HG03571 (cell line): Measurements from ENCODE around the gene MCF2L.

Experiments
- ATAC-seq: cut with Tn5 transposase; IDR thresholded peaks from one replicate; pipeline ENCODE4 v1.9.1; 2021; ENCODE audit not compliant: unreplicated experiment

Gene MCF2L

DNA sequence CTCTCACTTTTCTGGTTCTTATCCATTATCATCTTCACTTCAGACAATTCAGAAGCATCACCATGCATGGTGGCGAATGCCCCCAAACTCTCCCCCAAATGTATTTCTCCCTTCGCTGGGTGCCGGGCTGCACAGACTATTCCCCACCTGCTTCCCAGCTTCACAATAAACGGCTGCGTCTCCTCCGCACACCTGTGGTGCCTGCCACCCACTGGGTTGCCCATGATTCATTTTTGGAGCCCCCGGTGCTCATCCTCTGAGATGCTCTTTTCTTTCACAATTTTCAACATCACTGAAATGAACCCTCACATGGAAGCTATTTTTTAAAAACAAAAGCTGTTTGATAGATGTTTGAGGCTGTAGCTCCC lies 150.8 kb downstream of the MCF2L start:
- no peak for ATAC-seq

DNA sequence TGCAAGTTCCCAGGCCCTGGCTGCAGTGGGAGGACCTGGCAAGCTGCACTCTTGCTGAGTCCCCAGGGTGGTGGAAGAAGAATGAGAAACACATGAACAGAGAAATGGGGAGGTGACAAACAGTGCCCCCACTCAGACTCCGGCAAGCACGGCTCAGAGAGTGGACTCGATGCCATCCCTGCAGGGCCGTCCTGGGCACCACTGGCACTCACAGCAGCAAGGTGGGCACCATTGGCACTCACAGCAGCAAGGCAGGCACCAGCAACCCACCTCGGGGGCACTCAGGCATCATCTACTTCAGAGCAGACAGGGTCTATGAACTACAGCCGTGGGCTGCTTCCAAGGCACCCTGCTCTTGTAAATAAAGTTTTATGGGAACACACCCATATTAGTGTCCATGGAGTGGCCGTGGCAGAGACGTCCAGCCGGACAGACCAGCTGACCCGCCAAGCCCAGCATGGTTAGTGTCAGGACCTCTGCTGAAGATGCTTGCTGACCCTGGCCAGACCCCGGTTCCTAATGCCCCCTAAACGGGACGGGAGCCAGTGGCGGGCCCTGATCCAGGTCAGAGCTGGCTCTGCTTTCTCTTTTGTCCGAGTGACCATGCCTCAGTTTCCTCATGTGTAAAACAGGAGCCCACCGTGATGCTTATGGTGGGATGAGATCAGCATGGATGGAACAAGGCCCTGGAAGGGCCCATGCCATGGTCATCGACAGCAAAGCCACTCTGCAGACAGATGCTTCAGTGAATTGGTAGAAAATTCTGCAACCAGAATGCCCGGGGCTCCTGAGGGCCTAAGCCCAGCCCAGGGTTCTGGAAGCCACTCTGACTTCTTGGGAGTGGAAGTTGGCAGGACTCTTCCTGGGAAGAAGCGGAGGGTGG lies 151.5 kb downstream of the MCF2L start:
- ATAC-seq, result no peak

DNA sequence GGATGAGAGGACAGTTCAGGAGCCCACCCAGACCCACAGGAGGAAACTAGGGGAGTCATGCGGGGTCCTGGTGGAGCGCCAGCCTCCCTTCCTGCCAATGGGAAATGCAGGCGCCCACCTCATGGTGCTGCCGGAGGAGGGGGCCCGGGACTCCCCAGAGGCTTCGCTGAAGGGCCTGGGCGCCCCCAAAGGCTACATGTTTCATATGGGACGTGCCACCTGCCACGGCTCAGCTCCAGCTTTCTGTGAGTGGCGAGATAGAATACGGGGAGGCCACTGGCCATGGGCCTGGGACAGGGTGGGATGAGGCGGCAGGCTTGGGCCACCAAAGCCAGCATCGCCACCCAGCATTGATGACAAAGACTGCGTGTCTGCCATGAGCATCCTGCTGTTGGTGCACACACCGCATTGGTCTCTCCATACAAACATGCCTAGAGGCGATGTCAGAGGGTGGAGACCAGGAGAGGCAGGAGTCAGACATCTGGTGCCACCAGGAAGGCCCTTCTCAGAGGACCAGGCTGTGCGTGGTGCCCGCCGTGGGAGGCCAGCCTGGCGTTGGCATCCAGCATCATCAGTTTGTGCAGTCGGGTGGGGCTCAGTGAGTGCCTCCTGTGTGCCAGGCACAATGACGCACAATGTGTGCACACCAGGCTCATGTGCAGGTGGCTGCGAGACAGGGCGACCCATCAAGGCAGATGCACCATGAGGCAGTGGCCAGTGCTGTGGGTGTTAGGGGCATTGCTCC lies 152.3 kb downstream of the MCF2L start:
- ATAC-seq, result no peak

DNA sequence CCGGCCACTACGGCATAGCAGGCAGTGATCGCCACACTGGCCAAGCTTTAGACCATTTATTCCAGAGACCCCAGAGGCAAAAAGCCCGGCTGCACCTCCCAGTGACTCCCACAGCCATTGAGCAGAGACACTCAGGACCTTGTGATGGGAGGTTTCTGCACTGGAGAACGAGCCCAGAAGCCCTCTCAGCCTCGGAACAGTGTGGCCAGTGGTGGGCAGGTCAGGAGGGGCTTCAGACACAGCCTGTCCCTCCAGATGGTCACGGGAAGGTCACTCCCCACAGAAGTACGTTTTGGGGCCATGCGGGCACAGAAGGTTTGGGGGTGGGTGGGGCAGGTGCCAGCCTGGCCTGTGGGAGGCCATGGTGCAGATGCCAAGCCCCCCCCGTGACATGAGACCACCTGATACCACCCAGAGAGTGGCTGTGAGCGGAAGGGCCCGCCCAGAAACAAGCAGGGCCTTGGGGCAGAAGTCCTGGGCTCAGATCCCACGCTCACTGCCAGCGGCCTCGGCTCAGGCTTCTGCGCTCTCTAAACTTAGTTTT lies 153.0 kb downstream of the MCF2L start:
- no peak for ATAC-seq

DNA sequence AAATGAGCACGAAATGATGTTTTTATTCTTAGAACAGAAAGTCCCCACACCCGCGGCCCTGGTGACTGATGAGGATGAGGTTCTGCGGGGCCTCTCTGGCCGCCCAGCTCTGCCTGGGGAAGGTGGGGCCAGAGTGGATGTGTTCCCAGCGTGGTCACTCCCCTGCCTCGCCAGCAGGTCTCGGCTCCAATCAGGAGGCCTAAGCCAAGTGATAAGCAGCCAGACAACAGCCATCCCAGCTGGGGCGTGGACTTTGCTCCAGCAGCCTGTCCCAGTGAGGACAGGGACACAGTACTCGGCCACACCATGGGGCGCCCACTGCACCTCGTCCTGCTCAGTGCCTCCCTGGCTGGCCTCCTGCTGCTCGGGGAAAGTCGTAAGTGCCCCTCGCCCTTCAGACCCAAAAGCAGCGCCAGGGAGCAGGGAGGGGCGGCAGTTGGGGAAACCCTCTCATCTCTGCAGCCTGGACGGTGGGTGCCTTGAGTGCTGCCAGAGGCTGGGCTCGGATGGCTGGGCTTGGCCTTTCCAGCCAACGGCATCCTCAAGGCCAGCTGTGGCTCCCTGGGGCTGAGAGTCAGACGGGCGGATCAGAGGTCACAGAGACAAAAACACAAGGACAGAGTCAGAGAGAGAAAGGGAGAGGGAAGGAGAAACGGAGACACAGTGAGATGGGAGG lies 153.7 kb downstream of the MCF2L start, which contains the start of gene F10:
TSS of gene F10 (plus strand) at position 250 of the 676 bp plus-strand sequence. CDS start at position 307, 57 bp downstream.
- ATAC-seq, result no peak

DNA sequence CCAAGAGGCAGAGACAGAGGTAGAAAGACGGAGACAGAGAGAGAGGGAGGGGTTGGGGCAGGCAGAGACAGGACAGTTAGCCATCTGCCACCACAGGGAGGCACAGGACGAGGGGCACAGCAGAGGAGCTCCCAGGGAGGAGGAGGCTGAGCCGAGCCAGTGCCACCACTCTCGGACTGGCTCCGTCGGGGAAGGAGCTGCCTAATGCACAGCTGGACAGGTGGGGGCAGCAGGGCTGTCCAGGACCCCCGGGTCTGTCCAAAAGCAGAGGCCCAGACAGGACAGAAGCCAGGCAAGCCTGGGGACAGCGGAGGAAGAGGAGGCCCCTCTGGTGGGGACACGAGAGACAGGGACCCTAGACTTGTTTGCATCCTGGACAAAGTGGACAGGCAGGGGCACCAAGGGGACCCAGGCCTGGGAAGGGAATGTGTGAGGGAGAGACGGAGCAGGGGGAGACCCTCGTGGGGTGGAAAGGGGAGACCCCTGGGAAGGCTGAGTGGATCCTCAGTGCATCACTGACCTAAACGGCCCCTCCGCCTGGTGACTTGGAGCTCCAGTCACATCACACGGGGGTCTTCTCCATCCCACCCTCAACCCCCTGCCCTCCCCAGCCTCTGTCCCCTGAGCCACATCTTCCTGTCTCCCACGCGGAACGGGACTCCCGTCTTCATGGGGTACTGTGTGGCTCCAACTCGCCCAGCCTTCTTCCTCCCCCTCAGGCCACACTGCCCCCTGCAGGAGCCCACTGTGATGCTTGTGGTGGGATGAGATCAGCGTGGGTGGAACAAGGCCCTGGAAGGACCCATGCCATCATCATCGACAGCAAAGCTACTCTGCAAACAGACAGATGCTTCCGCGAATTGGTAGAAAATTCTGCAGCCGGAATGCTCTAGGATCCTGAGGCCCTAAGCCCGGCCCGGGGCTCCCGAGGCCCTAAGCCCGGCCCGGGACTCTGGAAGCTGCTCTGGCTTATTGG lies 154.5 kb downstream of the MCF2L start:
- no peak for ATAC-seq

DNA sequence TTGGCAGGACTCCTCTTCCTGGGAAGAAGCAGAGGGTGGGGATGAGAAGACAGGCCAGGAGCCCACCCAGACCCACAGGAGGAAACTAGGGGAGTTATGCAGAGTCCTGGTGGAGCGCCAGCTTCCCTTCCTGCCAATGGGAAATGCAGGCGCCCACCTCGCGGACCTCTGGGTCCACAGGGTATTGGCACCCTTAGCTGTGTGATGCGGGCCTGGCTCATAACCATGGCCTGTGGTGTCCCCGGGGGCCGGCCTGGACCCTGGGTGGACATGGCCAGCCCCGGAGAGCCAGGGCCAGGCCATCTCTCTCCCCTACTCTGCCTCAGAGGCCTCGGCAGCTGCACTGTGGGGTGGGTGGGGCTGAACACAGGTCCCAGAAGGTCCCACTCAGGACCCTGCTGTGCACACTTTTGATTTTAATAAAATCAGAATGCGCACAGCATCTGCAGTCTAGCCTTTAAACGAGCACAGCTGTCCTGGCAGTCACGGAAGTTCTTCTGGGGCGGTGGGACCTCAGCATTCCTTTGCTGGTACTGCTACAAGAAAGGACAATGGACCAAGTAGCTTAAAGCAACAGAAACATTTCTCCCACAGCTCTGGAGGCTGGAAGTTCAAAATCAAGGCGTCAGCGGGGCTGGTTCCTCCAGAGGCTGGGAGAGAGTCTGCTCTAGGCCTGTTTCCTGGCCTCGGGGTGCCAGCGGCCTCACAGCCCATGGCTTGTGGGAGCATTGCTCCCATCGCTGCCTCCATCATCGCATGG lies 155.4 kb downstream of the MCF2L start:
- no peak for ATAC-seq

DNA sequence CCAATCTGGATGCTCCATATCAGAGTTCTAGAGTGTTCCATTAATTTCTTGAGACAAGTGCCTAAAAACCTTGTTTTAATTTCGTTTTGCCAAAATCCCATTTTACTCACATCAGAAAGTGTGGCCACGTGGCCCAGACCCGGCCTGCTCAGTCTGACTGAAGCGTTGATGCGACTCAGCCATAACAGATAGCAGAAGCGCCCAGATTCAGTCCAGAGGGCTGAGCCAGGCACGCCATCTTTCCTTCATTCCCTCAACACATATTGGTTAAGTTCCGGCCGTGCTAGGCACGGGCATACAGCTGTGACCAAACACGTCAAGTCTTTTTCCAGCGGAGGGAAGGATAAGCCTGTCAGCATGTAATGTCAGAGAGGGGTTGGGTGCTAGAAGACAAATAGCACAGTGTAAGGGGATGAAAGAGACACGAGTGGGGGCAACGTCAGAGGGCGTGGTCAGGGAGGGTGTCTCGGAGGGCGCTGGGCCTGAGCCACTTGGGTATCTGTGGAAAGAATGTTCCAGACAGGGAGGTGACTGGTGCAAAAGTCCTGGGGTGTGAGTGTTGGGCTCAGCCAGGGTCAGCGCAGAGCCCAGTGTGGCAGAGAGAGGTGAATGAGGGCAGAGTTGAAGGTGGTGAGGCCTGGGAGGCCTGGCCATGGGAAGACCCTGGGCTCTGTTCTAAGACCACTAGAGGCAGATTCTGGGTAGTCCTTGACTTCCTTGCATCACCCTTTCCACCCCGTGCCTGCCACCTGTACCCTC lies 156.7 kb downstream of the MCF2L start:
- no peak for ATAC-seq

DNA sequence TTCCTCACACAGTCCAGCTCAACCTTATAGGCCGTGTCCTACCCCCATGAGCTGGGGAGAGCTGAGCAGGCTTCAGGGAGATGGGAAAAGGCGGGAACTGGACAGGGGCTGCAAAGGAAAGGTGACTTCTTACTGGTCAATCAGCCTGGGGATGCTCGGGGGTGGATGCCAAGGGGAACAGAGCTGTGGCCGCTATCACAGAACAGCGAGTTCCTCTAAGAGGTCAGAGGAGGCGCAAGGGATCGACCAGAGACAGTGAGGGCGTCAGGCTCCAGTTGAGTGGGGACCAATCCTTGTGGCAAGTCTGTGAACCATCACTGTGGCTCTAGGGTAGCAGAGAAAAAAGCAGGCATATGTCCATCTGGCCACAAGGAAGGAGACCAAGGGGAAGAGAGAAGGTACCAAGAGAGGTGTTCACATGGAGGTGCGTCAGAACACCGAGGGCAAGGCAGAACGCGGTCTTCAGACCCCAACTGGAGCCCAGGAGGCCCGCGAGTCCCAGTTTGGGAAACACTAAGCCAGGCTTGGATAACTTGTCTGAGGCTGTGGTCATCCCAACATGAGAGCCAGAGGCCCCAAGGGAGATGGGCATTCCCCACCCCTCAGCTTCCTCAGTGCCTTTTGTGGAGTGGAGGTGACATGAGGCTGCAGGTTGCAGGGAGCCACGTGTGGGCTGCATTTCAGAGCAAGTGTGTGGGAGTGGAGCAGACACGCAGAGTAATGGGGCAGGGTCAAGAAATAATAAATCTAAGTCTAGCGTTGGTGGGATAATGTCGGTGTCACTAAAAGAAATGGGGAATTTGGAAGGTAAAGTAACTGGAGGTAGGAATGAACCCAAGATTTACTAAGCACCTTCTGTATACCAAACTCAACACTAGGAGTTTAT lies 157.5 kb downstream of the MCF2L start:
- ATAC-seq, result no peak

DNA sequence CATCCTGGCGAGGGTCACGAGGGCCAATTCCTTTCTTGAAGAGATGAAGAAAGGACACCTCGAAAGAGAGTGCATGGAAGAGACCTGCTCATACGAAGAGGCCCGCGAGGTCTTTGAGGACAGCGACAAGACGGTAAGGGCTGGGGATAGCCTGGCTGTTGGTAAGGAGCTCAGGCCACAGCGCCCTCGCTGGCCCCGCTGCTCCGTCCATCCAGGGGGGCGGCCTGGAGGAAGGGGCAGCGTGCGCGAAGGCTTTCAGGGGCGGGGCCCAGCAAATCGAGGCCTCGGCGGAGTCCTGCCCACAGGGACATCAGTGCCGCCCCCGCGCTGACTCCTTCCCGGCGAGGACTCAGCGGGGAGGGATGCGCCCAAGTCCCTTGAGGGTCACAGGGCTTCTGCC lies 160.5 kb downstream of the MCF2L start:
- no peak for ATAC-seq

DNA sequence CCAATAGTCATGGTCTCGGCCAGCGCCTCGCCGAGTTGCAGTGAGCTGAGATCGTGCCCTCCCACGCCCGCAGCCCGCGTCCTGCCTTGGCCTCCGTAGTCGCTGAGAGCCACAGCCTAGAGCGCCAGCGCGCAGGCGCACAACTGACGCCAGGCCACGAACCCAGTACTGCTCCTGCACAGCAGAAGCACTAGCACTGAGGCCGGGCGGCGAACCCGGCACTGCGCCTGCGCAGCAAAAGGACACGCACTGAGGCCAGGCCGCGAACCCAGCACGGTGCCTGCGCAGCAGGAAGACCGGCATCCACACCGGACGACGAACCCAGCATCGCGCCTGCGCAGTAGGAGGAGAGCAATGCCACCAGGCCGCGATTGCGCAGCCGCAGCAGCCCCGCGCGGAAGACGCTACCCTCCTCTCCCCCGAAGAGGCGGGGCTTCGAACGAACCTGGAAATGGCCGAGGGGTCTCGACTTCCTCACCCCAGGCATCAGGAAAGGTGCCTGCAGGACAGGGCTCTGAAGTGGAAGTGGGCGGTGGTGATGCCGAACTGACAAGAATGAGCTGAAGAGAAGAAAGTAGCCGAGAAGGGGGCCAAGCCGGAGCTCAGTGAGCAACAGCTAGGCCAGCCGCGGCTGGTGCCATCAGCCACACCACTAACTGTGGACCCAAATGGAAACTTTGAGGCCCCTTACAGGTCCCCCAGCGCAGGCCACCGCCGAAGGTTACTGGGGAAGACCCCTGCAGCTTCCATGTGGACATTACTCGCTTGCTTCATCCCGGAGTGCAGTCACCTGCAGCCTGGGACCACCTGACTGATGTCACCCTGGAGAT lies 161.1 kb downstream of the MCF2L start:
- no peak for ATAC-seq

DNA sequence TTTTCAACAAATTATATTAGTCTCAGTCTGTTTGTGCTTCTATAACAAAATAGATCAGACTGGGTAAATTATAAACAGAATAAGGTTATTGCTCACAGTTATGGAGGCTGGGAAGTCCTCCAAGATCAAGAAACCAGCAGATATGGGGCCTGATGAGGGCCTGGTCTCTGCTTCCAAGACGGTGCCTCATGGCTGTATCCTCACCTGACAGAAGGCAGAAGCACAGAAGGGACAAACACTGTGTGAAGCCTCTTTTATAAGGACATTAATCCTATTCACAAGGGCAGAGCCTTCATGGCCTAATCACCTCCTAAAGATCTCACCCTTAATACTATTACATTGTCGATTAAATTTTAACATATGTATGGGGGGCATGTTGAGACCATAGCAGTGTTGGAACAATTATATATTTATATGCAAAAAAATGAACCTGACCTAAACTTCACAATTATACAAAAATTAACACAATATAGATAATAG lies 166.3 kb downstream of the MCF2L start:
- no peak for ATAC-seq

DNA sequence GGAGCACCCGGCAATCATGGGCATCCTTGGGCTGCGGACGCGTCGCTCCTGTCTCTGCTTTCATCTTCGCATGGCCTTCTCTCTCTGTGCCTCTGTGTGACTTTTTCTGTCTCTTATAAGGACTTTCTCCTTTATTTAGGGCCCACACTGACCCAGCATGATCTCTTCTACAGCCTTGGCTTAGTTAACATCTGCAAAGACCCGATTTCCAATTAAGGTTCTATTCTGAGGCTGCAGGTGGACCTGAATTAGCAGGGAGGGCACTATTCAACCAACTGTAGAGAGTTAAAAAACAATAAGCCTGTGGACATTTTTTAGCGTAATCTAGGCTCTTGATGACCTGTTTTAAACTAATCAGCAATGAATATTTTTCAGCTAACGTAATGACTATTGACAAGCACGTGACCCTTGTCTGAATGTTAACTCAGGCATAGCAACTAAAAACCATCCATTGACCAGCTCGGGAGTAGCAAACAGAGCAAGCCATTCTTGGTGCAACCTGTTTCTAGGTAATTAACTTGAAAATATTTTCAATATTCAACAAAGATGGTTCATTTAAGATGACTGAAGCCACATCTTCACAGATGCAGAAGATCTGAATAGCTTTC lies 168.8 kb downstream of the MCF2L start:
- ATAC-seq, result no peak

DNA sequence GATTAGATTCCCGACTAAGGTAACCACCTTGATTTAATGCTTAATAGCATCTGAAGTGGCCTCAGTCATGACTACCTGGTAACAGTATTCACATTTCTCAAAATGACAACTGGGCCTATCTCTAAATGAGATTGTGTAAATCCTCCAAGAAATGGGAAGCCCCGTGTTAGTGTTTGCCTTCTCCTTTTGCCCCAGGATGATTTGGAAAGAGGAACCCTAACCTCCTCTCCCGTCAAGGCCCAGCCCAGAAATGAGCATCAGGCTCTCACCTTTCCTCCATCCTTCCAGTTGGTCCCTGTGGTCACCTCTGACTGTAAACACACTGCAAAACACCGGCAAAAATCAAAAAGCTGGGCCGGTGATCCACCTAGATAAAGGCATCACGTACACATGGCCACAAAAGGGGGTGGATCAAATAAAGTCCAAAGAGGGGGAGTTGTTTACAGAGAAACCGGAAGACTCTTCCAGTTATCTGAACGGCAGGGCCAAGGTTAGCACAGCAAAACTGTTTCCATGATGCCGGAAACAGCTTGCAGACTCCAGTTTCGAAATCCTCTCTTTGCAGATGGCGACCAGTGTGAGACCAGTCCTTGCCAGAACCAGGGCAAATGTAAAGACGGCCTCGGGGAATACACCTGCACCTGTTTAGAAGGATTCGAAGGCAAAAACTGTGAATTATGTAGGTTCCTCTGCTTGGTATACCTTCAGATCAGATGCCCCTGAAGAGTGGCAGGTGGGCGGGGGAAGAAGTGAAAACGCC lies 170.0 kb downstream of the MCF2L start:
- no peak for ATAC-seq

DNA sequence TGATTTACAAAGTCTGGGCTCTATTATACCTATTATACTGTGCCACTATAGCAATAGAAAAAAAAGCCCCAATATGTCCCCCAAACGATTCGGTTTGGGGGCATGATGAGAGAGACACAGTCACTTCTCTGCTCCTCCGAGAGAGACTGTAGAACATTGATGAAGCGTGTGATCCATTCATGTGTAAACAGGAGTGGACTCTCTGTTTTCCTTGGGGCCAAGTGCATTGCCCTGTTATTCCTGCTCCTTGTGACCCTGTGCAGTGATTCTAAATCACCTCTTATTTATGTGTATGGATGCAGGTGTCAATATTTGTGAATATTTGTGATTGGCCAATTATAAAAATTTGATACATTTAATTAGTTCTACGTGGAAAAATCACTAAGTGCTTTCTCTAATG lies 170.6 kb downstream of the MCF2L start:
- ATAC-seq, result no peak
